ENCODE measurements around the gene VSIG2.
A peak's percentile ranks its signal among the peaks of the same experiment; 100 is the strongest.
"Not testable (repeated sequence)": the region's sequence is repeated elsewhere in the genome, so short reads cannot be mapped to it uniquely, and the experiment has no call there.

Gene VSIG2, protein sequence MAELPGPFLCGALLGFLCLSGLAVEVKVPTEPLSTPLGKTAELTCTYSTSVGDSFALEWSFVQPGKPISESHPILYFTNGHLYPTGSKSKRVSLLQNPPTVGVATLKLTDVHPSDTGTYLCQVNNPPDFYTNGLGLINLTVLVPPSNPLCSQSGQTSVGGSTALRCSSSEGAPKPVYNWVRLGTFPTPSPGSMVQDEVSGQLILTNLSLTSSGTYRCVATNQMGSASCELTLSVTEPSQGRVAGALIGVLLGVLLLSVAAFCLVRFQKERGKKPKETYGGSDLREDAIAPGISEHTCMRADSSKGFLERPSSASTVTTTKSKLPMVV

DNA sequence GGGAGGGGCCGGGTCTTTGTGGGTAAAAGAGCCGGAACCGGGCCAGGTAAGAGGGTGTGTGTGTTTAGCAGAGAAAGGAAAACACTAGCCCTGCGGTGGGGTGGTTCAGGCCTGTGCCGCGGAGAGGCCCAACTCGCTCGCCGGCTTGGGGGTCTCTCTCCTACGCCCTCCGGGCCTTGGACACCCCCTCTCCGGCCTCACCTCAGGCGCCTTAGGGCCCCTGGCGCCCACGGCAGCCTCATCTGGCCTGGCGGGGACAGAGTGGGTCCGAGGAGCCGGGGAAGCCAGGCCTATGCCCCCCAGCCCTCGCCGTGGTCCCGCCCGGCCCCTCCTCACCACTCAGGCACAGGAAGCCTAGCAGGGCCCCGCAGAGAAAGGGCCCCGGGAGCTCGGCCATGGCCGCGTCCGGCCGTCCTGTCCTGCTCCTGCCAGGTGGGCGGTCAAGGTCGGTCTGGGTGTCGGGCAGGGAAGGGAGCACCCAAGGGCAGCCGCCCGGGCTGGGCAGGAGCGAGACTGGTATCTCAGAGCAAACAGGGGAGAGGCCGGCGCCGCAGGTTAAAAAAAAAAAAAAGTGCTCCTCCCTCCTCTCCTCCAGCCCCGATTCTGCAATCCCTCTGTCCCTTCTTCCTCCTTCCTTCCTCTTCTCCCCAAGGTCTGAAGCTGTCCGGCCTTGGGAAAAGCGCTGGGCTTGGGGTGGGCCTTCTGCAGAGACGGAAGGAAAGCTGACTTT lies at the start of gene VSIG2:
Gene VSIG2, minus strand, starts transcription at position 515 of the 730 bp plus-strand sequence. Its CDS starts 118 bp downstream, at position 397.
- no peak for DNase-seq (ENCODE audit: low read depth)

DNA sequence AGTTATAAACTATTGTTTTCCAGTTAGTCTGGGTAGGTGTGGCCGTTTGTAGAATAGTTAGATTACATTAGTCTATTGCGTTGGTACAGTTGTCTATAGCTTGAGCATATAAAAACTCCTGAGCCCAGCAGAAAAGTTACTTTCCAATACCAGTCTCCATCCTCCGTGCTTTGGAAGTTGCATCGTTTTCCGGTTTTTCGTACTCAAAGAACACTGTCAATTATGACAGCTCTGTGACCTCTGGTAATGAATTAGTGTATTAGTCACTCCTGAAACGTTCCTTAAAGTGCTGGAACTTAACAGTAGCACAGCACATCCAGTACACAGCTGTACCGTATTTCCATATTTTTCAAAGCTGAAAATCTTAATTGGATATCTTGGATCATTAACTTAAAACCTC lies 49.0 kb upstream of the VSIG2 start:
- no peak for DNase-seq (ENCODE audit: low read depth)

DNA sequence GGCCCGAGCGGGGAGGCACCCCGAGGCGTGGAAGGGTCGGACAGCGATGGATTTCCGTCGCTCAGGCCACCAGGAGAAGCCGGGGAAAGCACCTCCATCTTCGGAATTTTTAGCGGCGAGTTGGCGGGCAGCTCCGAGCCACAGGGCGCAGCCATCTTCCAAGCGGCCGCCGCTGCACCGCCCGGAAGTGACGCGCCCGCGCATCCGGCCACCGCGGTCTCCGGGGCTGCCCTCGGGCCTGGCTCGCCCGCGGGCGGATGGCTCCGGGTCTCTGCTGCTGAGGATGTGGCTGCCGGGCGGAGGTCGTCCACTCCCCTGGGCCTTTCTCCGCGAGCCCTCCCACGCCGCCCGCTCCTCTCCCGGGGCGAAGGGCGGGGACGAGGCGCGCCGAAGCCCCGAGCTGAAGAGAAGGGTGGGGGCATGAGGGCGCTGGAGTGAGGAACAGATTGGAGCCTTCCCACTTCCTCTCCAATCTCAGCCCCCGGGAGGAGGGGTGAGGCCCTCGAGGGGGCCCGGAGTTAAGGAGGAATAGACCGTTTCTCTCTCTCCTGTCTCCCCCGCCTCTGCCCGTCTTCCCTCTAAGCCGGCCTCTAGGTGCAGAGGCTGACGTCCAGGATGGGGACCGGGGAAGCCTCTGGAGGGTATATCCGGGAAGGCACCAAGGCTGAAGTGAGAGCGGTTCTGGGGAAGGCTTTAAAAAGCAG lies 48.3 kb upstream of the VSIG2 start, which contains the start of gene MSANTD2:
Gene MSANTD2, minus strand, starts transcription at position 181 of the 704 bp plus-strand sequence. Its CDS starts 26 bp downstream, at position 155.
- peak; percentile 40 for DNase-seq (ENCODE audit: low read depth)

DNA sequence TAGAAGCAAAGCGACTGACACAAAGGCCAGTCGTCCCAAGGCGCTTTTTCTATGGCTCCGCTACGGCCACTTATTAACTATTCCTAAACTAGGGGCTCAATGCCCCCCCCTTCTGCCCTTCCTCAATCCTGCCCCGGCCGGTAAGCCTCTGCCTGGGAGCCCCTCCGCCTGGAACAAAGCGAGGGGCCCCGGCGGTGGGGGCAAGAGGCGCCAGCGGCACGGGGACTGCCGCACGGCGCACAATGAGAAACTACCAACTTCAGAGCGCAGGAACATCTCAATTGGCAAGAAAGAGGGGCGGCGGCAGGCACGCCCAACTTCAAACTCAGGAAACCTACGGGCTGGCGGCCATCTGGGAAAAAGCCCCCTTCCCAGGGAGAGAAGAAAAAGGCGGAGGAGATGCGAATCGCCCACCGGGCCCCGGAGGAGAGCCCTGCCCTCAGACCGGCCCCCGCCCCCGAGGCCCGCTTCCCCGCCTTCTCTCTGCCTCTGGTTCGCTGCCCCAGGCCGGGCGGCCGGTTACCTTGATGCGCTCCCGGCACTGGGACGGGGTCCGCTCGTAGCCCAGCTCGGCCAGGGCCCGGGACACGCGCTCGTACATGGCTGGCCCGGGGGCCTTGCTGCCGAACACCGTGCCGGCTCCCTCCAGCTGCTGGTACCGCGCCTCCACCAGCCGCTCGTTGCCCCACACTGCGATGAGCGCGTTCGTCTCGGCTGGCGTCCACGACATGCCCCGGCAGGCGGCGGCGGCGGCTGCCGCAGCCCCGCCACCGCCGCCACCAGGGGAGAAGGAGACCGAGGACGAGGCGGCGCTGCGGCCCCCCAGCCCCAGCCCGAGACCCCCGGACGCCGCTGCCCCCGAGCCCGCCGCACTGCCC lies 47.5 kb upstream of the VSIG2 start:
- DNase-seq (ENCODE audit: low read depth): no peak

DNA sequence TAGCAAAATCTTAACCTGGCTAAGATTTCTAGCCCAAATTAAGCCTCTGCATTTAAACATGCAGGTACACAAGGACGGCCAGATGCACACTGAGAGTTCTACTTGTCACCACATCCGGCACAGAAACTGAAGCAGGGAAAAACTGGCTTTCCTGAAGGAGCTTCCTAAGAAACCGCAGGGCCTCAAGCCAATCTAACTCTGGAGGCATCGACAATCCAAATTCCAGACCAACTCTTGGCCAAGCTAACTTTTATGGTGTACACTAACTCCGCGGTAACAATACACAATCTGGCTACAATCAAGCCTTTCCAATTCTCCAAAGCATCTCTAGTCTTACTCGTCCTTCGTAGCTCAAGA lies 46.9 kb upstream of the VSIG2 start:
- peak; percentile 58 for DNase-seq (ENCODE audit: low read depth)

DNA sequence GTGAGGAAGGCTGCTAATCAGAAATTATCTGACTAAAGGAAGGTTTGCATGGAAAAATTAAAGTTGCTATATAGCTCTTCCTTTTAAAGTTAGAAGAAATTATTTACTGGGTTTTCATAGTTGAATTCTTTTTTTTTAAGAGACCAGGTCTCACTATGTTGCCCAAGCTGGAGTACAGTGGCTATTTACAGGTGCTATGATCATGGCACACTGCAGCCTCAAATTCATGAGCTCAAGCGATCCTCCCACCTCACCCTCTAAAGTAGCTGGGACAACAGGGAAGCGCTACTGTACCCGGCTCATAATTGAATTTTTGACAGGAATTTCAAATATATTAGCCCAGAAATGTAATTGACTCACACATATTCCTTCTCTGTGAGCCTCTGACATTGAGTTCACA lies 44.3 kb upstream of the VSIG2 start:
- no peak for DNase-seq (ENCODE audit: low read depth)

DNA sequence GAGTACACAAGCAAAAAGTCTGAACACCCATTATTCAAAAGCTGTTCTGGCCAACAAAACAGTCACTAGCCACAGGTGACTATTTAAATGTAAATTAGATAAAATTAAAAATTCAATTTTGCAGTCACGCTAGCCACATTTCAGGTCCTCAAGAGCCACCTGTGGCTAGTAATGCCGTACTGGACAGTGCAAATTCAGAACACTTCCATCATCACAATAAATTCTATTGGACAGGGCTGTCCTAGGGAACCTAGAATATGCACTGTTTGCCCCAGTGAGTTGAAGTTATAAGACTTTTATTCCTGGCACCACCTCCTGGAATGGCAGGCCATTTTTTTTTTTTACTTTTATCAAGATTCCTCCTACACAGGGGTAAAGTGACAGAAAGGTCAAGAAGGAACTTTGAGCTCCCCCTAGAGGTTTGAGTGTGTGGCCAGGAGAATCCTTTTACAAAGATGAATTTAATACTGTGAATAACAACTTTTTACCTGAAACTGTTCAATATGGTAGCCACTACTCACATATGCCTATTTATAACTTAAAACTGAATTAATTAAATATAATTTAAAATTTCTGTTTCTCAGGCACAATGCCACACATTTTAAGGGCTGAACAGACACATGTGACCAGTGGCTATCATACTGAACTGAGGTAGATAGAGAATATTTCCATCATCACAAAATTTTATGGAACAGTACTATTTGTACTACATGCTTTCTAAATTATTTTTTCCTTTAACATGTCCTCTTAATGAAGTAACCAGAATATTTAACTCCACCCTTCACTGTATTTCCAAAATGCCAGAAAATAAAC lies 41.6 kb upstream of the VSIG2 start:
- DNase-seq (ENCODE audit: low read depth): no peak

DNA sequence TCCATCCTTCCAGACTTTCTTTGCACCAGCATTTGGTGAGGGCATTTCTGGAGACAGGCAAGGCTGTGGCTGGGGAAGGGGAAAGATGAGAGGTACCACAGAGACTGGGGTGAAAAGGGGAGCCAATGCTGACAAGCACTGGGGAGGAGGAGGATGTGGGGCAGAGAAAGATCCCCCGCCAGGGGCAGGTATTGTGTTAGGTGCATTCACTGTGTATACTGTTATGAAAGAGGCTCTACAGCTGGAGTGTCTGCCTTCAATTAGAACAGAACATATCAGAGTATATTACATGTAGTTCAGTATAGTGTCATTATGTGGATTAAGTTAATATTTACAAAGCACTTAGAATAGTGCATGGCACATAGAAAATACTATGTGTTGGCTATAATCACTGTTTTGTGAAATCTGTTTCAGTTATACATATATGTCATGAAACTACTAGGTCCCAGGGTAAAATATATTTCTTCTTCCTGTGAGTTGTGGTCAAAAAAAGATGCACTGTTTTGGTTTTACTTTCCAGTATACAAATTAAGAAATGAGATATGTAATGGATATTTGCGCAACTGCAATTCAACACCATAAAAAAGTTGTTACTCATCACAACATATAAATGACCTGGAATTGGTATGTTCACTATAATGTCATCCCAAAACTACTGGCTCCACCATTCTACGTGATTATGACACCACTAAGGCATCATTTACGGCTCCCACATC lies 39.7 kb upstream of the VSIG2 start:
- no peak for DNase-seq (ENCODE audit: low read depth)

DNA sequence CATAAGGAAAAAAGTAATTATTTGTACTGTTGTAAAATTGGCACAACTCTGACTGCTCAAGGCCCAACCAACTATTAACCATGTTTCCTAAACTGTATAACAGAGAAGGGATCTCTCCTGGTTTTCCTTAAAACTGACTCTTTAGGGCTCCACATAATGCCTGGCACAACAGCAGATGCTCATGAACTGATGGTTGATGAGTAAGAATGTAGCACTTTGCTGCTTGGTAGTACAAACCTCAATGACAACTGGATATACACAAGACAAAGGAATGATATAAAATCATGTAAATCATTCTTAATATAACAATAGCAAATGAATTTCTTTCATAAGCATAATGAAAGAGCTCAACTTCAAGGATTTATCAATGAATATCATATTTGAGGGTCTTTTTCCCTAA lies 36.5 kb upstream of the VSIG2 start:
- no peak for DNase-seq (ENCODE audit: low read depth)

DNA sequence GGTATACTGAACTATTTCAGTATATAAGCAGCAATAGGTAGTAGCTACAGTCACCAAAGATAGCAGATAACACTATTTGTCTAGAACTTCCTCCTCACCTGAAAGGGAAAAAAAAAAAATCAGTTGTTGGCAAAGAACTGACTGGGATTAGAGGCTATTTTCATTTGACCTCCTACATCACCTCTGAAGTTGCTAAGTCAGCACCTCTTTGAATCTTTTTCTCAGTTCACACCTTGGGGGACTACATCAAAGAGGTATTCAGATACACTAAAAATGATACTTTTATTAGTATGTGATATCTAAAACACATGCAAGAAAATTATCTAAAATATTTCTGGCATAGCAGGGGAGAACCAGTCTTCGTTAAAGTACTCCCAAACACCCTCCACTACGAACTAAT lies 32.0 kb upstream of the VSIG2 start:
- DNase-seq (ENCODE audit: low read depth): no peak

DNA sequence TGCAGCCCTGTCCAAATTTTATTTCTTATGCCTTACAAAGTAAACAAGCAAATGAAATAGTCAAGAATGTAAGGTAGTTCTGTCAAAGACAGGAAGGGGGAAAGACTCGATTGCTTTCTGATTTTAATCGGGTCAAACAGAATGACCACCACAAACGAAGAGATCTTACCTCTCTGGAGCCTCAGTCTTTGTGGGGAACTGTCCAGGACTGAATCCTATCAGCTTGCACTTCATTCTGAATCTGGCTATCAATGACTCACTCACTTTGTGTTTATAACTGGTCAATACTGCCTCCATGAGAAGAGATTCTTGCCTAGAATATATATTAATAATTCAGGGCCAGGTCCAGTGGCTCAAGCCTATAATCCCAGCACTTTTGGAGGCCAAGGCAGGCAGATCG lies 30.9 kb upstream of the VSIG2 start:
- DNase-seq (ENCODE audit: low read depth): no peak

DNA sequence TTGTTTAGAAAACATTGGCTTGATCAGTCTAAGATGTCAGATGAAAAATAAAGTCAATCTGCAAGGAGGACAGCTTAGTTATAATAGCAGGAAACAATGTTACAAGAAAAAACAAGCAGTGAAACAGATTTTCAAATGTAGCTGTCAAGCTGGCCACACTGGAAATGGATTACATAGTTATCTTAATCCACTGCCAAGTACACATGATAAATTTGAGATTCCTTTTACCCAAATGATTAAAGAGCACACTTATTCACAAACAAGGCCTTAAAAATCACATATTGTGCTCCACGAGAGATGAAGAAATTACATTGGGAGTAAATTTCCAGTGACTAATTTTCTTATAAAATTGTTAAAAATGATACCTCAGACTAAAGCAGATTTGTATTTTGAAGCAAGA lies 27.5 kb upstream of the VSIG2 start:
- DNase-seq (ENCODE audit: low read depth): no peak

DNA sequence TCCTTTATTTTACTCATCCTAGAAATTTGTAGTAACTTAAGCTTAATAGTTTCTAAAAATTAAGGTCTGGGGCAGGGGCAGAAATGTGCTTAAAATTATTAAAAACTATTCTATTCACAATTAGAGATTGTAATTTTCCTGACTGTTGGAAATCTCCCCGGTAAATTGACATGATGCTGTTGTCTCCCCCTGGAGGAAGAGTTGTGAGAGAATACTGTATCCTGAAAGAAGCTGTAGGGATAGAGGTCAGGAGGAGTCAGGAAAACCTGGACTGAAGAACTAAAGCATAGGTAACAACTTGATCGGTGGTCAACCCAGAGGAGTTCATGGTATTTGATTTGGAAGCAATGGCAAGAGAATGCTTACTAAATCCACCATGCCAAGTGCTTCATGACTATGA lies 26.2 kb upstream of the VSIG2 start:
- DNase-seq (ENCODE audit: low read depth): no peak

DNA sequence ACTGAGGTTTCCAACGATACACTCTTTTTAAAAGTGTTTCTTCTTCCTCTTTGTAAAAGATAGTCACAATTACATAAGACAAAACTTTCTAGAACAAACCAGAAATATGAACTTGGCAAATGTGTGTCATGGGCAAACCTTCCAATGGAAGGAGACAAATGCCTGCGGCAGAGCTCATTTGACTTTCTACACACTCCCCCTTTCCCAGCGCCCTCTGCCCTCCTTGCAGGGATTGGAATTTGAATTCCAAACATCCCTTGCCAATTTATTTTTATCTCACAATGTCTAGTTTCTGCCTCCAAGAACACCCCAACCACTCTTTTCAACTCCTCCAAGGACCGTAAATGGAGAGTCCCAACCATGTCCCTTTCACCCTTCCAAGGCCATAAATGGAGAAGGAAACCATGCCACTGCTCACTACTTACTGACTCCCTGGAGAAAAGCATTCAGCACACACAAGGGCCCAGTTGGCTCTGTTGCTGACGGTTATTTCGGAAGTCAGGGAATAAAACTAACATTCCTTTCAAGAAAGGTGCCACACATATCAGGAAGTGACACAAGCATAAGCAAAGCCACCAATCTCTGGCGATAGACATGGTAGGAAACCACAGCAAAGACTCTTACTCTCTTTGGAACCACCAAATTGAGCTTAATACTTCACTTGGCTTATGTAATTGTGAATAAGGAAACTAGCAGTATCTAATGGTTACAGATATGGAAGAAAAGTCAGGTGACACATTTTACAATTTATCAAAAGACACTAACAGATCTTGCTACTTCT lies 25.0 kb upstream of the VSIG2 start:
- no peak for DNase-seq (ENCODE audit: low read depth)

DNA sequence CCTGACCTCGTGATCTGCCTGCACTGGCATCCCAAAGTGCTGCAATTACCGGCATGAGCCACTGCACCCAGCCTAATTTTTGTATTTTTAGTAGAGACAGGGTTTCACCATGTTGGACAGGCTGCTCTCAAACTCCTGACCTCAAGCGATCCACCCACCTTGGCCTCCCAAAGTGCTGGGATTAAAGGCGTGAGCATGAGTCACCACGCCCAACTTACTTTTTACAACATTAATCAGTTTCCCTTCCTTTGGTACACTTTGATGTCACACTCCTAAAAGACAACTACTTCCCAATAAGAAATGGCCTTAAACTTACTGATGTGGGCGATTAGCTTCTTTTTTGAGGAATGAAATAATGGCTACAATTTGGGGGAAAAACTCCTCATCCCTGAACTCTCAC lies 18.9 kb upstream of the VSIG2 start:
- not testable (repeated sequence) for DNase-seq (ENCODE audit: low read depth)

DNA sequence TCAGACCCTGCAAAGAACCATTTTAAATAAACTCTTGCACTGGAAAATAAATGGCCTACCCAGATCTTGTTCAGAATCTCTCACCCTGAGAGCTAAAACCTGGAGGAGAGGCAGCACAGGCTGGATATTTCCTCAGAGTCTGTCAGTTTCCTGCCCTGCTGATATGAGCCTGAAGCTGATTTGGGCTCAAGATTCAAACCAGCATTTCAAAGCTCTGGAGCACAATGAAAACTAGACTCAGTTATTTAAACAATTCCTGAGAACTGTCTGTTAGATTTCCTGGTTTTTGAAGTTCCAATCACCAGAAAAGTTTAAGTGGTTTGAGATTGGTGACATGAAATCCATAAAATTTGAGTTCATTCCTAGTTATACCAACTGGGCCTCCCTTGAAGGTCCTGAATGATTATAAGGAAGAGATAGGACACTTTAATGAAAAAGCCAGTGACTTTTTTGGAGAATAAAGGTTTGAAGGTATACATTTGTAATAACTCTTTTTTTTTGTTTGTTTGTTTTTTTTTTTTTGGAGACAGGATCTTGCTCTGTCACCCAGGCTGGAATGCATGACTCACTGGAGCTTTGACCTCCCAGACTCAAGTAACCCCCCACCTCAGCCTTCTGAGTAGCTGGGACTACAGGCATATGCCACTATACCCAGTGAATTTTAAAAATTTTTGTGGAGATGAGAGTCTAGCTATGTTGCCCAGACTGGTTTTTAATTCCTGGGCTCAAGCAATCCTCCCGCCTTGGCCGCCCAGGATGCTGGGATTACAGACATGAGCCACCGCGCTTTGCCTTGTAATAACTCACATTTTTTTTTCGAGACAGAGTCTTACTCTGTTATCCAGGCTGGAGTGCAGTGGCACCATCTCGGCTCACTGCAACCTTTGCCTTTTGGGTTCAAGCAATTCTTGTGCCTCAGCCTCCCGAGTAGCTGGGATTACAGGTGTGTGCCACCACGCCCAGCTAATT lies 18.0 kb upstream of the VSIG2 start:
- DNase-seq (ENCODE audit: low read depth): no peak

DNA sequence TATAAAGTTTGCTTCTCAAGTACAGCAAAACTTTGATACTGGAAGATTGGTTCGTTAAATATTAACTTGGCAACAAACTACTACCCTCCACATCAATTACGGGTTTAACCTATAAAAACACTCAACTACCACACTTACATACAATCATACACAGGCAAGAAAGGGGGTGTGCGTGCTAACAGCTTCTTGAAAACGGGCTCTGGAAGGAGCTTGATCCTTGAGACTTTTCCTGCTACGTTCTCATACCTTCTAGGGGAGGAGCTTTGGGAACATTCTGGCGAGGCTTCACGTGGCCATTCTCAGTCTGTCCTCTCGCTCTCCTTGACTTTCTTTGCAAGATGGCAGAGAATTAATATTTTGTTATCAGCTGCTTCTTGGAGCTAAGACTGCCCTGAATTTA lies 16.9 kb upstream of the VSIG2 start:
- no peak for DNase-seq (ENCODE audit: low read depth)

DNA sequence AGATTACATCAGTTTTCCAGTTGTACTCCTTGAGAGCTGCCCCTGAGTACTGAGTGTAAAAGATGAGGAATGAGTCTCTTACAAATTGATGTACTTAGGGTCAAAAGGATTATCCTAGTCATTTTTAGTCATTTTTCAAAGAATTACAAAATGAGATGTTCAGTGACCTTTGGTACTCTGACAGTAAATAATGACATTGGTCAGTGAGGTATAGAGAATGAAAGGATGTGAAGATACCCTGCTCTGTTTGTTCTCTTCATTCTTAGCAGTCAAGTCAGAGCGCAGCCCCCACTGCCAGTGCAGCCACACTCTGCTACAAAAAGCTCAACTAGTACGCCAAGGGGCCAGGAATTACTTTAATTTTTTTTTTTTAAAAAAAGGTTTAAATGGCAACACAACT lies 14.1 kb upstream of the VSIG2 start:
- no peak for DNase-seq (ENCODE audit: low read depth)

Data from GM04504 (cell line).